HepG2 (cell line): ENCODE results near the gene FAM81B. TPM values are rescaled to one million over a fixed set of nuclear protein-coding genes. Genes with fewer than 3 reads are reported as not detected.

Experiments
- ATAC-seq: fragments of 200-7000 bp; cut with Tn5 transposase; 3 replicates; pipeline ENCODE4 v1.9.1; 2020; ENCODE audit warnings: mild to moderate bottlenecking, moderate library complexity
- BruUV-seq: library from RNA; stranded (reverse); fragments of 400-500 nt; replicated peaks from 2 replicates; lab custom pipeline; 2021; lab: Mats Ljungman, UMichigan
- CTCF ChIA-PET: fragments of 300-600 bp; formaldehyde crosslinking; extraction: SDS; loops from one replicate; lab custom pipeline; 2021; ENCODE audit warnings: low total read pairs, inconsistent platforms, low intra/inter-chr PET ratio; lab: Yijun Ruan, JAX
- POLR2A ChIA-PET: fragments of 350-600 bp; sonication (Branson Sonifier 250); formaldehyde crosslinking; loops from one replicate; lab custom pipeline; 2020; ENCODE audit warnings: antibody characterized with exemption, inconsistent platforms; lab: Yijun Ruan, JAX
- DNase-seq: peaks from one replicate; pipeline ENCODE4 v3.0.0-alpha.2; 2015; ENCODE audit warnings: low spot score
- FAIRE-seq: peaks from 3 replicates; lab custom pipeline; 2011; peaks lifted over from hg19 to GRCh38; lab: Jason Lieb, UNC
- H2AFZ ChIP-seq: one replicate; pipeline ENCODE4 v1.6.1; 2011; ENCODE audit warnings: low read length, inconsistent platforms
- H3K27ac ChIP-seq: fragments of 300-600 bp; 3 replicates; pipeline ENCODE4 v1.8.0; 2011; ENCODE audit warnings: mixed run types, mild to moderate bottlenecking, mixed read lengths, low read length, inconsistent platforms; ENCODE audit not compliant: insufficient read depth; ENCODE audit errors: extremely low read length
- H3K27me3 ChIP-seq, 2 experiments: fragments of 200-600 bp in 1 of 2; 2 replicates in 1 of 2; 3 replicates in 1 of 2; pipeline versions ENCODE4 v1.6.0 to v1.8.0; 2011; ENCODE audit warnings: low read length in 2 of 2, mild to moderate bottlenecking in 2 of 2, moderate library complexity in 2 of 2, inconsistent platforms in 1 of 2; ENCODE audit not compliant: insufficient read depth in 2 of 2, control insufficient read depth in 1 of 2
- H3K36me3 ChIP-seq, 2 experiments: fragments of 200-600 bp in 1 of 2; replicated peaks in 1 of 2; 2 replicates in 1 of 2; 3 replicates in 1 of 2; pipeline versions ENCODE4 v1.5.1 to v1.8.0; 2011; ENCODE audit warnings: low read length in 2 of 2, inconsistent platforms in 1 of 2; ENCODE audit not compliant: insufficient read depth in 2 of 2, control insufficient read depth in 1 of 2
- H3K4me1 ChIP-seq: 2 replicates; pipeline ENCODE4 v1.5.1; 2012; ENCODE audit warnings: low read length, inconsistent platforms; ENCODE audit not compliant: insufficient read depth
- H3K4me2 ChIP-seq: 2 replicates; pipeline ENCODE4 v1.6.0; 2011; ENCODE audit warnings: low read depth, low read length, inconsistent platforms
- H3K4me3 ChIP-seq, 3 experiments: fragments of 200-600 bp in 1 of 3; sonication (generic), shearing (Covaris generic) in 1 of 3; replicated peaks in 1 of 3; 2 replicates each; pipeline ENCODE4 v1.5.1; 2011 to 2016; ENCODE audit warnings: low read length in 3 of 3, inconsistent platforms in 2 of 3, low read depth in 2 of 3, mild to moderate bottlenecking in 2 of 3, control low read depth in 1 of 3, mixed read lengths in 1 of 3; ENCODE audit not compliant: insufficient read depth in 1 of 3
- H3K79me2 ChIP-seq: one replicate; pipeline ENCODE4 v1.6.1; 2011; ENCODE audit warnings: low read length, inconsistent platforms; ENCODE audit not compliant: insufficient read depth
- H3K9ac ChIP-seq: 2 replicates; pipeline ENCODE4 v1.6.0; 2011; ENCODE audit warnings: mild to moderate bottlenecking, low read depth, low read length, inconsistent platforms; ENCODE audit not compliant: insufficient read depth
- H3K9me3 ChIP-seq: 2 replicates; pipeline ENCODE4 v1.5.1; 2012; ENCODE audit warnings: mild to moderate bottlenecking, low read length
- H4K20me1 ChIP-seq: 2 replicates; pipeline ENCODE4 v1.6.0; 2011; ENCODE audit warnings: inconsistent platforms, mild to moderate bottlenecking, low read length, moderate library complexity; ENCODE audit not compliant: insufficient read depth
- CREB3 ChIP-seq: sonication (generic); formaldehyde crosslinking; IDR thresholded peaks from 2 replicates; pipeline ENCODE4 v1.5.0; 2020; ENCODE audit warnings: missing genetic modification reagents
- HES4 ChIP-seq: sonication (generic); formaldehyde crosslinking; IDR thresholded peaks from 2 replicates; pipeline ENCODE4 v1.9.0; 2021; ENCODE audit warnings: mild to moderate bottlenecking, missing genetic modification reagents, borderline replicate concordance
- MBD4 ChIP-seq: IDR thresholded peaks from 2 replicates; pipeline ENCODE4 v1.6.1; 2012; ENCODE audit warnings: low read length, inconsistent platforms, borderline replicate concordance
- NKX3-1 ChIP-seq: sonication (generic); formaldehyde crosslinking; IDR thresholded peaks from 2 replicates; pipeline ENCODE4 v1.5.0; 2020; ENCODE audit warnings: missing genetic modification reagents
- SRY ChIP-seq: sonication (generic); formaldehyde crosslinking; IDR thresholded peaks from 2 replicates; pipeline ENCODE4 v1.8.0; 2022; ENCODE audit warnings: mild to moderate bottlenecking, missing genetic modification reagents
- TCF7 ChIP-seq: sonication (generic); IDR thresholded peaks from 2 replicates; pipeline ENCODE4 v1.6.1; 2016; ENCODE audit warnings: antibody characterized with exemption, low read depth
- TFDP1 ChIP-seq: IDR thresholded peaks from 2 replicates; pipeline ENCODE4 v1.6.1; 2016; ENCODE audit warnings: missing compliant biosample characterization, missing genetic modification reagents, borderline replicate concordance
- THYN1 ChIP-seq: sonication (generic); formaldehyde crosslinking; IDR thresholded peaks from 2 replicates; pipeline ENCODE4 v1.8.1; 2023; ENCODE audit warnings: low read depth, mild to moderate bottlenecking, moderate library complexity, missing genetic modification reagents, borderline replicate concordance
- ZNF609 ChIP-seq: sonication (generic); formaldehyde crosslinking; IDR thresholded peaks from 2 replicates; pipeline ENCODE4 v1.4.0; 2020; ENCODE audit warnings: mild to moderate bottlenecking, missing genetic modification reagents, borderline replicate concordance
- ZNF747 ChIP-seq: sonication (generic); formaldehyde crosslinking; IDR thresholded peaks from 2 replicates; pipeline ENCODE4 v1.8.1; 2023; ENCODE audit warnings: missing genetic modification reagents, mild to moderate bottlenecking, borderline replicate concordance
- ZNF83 ChIP-seq: sonication (generic); formaldehyde crosslinking; IDR thresholded peaks from 2 replicates; pipeline ENCODE4 v1.4.0; 2020; ENCODE audit warnings: missing genetic modification reagents, mild to moderate bottlenecking, borderline replicate concordance
- WGBS: methylation state at CpG from one replicate; pipeline ENCODE4 v1.1.6; 2017; ENCODE audit warnings: low lambda C conversion rate; 5-methylcytosine and 5-hydroxymethylcytosine counted together
- in situ Hi-C: cut with HindIII; loops from 2 replicates; pipeline ENCODE4 v1.10.0; 2017; ENCODE audit warnings: low pct_unique_long_range_greater_than_20kb; ENCODE audit not compliant: extremely low pct_ligation_motif_present
- intact Hi-C: fragments of 100-400 bp; cut with micrococcal nuclease; formaldehyde crosslinking; loops from one replicate; pipeline ENCODE4 v1.10.0; 2022; ENCODE audit not compliant: unreplicated experiment
- polyA plus RNA-seq, 8 experiments: library from polyadenylated mRNA; depleted of rRNA in 3 of 8; stranded (reverse) in 7 of 8; unstranded in 1 of 8; fragments of >200 nt; fragmentation: Illumina TruSeq in 4 of 8; extraction: Trizol in 4 of 8; gene quantifications; 2 replicates each; pipeline versions ENCODE4 v1.2.1 to v1.2.3, GENCODE V29; 2011 to 2016; ENCODE audit warnings: low read depth in 4 of 8, missing spikeins in 1 of 8, mixed read lengths in 1 of 8; ENCODE audit not compliant: insufficient read depth in 1 of 8
- total RNA-seq, 5 experiments: library from RNA; depleted of rRNA; stranded (reverse); fragments of >200 nt; fragmentation: Illumina TruSeq; extraction: Trizol; gene quantifications; 2 replicates each; pipeline ENCODE4 v1.2.3, GENCODE V29; 2016; ENCODE audit warnings: low read depth in 1 of 5
- TF ChIP-seq, protein P1 (sequence below): sonication (generic); formaldehyde crosslinking; IDR thresholded peaks from 2 replicates; pipeline ENCODE4 v1.4.0; 2020; ENCODE audit warnings: mild to moderate bottlenecking, missing genetic modification reagents
- TF ChIP-seq, protein P2 (sequence below): sonication (generic); formaldehyde crosslinking; conservative IDR thresholded peaks from 2 replicates; pipeline ENCODE4 v1.5.0; 2020; ENCODE audit warnings: missing genetic modification reagents

Gene FAM81B
- total and polyA plus RNA-seq, 2 of the 13 experiments (the other 11 are each of a cell fraction or from before 2014, with no cell fraction given): not detected

- H3K4me3 ChIP-seq: no peak overlapping the region
- no peak overlapping the region for H3K9ac ChIP-seq
- in situ Hi-C loops (no loop called here), intact Hi-C loops (no loop called here)
- no peaks in the 10 kb centered on the region for H3K27me3 ChIP-seq
- CTCF ChIA-PET: no interaction called here
- H3K4me2 ChIP-seq: no peak overlapping the region
- WGBS: 3% methylated on average over 2 of the region's 2 CpGs
- POLR2A ChIA-PET: no interaction called here
- H3K27ac ChIP-seq: no peak overlapping the region
- no peak for TF ChIP-seq NKX3-1 (CRISPR knock-in tag)
- no peak for TF ChIP-seq TCF7
- TF ChIP-seq, protein P1, sequence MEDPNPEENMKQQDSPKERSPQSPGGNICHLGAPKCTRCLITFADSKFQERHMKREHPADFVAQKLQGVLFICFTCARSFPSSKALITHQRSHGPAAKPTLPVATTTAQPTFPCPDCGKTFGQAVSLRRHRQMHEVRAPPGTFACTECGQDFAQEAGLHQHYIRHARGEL (CRISPR knock-in tag): no peak
- TF ChIP-seq ZNF747: no peak
- TF ChIP-seq, protein P2, sequence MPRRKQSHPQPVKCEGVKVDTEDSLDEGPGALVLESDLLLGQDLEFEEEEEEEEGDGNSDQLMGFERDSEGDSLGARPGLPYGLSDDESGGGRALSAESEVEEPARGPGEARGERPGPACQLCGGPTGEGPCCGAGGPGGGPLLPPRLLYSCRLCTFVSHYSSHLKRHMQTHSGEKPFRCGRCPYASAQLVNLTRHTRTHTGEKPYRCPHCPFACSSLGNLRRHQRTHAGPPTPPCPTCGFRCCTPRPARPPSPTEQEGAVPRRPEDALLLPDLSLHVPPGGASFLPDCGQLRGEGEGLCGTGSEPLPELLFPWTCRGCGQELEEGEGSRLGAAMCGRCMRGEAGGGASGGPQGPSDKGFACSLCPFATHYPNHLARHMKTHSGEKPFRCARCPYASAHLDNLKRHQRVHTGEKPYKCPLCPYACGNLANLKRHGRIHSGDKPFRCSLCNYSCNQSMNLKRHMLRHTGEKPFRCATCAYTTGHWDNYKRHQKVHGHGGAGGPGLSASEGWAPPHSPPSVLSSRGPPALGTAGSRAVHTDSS (CRISPR knock-in tag): no peak
- TF ChIP-seq TFDP1 (CRISPR knock-in tag): no peak
- no peak for TF ChIP-seq CREB3
- no peak for TF ChIP-seq HES4
- no peak for TF ChIP-seq ZNF609 (CRISPR knock-in tag)
- no peak for TF ChIP-seq THYN1 (CRISPR knock-in tag)
- no peak for TF ChIP-seq SRY (CRISPR knock-in tag)
- no peak for TF ChIP-seq ZNF83 (CRISPR knock-in tag)
- no peak for TF ChIP-seq MBD4
- DNase-seq (no peak), FAIRE-seq (no peak), ATAC-seq (no peak)
- BruUV-seq: no TSS peak
- no peaks in the 10 kb centered on the region for H4K20me1 ChIP-seq
- no peaks in the 10 kb centered on the region for H3K79me2 ChIP-seq
- H3K36me3 ChIP-seq: no peaks in the 10 kb centered on the region
- no peaks in the 10 kb centered on the region for H3K9me3 ChIP-seq
- 0 out of 2 replicates have a peak, but pooled peaks cover 6% of the 10 kb centered on the region for H3K4me1 ChIP-seq
- H2AFZ ChIP-seq: no peak overlapping the region
Measured at GRCh38 chr5:95445442-95445841, 54.3 kb downstream of the FAM81B start.
